Liver (tissue), 9 donors: ENCODE results near the gene GARNL3. TPM values are rescaled to one million over a fixed set of nuclear protein-coding genes. Genes with fewer than 3 reads are reported as not detected.

ENCODE experiments used
- DNase-seq: peaks from one replicate; pipeline ENCODE4 v3.0.0-alpha.2; 2017; ENCODE audit warnings: low spot score
- H3K27ac ChIP-seq, 2 donors: one replicate each; pipeline ENCODE4 v1.7.0; 2013; ENCODE audit warnings: inconsistent platforms in 2 of 2, low read length in 2 of 2, control low read depth in 1 of 2, low read depth in 1 of 2, mild to moderate bottlenecking in 1 of 2
- H3K27me3 ChIP-seq, 4 donors: one replicate each; pipeline versions ENCODE4 v1.6.1 to v1.7.0; 2013; ENCODE audit warnings: low read length in 3 of 4, inconsistent platforms in 1 of 4, mild to moderate bottlenecking in 1 of 4, moderate library complexity in 1 of 4; ENCODE audit not compliant: control insufficient read depth in 4 of 4, insufficient read depth in 4 of 4
- H3K36me3 ChIP-seq, 4 donors: one replicate each; pipeline versions ENCODE4 v1.6.1 to v1.7.0; 2013; ENCODE audit warnings: low read length in 3 of 4, mild to moderate bottlenecking in 3 of 4, low read depth in 1 of 4, moderate library complexity in 1 of 4; ENCODE audit not compliant: control insufficient read depth in 4 of 4, insufficient read depth in 3 of 4
- H3K4me1 ChIP-seq, 4 donors: one replicate each; pipeline versions ENCODE4 v1.6.1 to v1.7.0; 2013; ENCODE audit warnings: low read length in 3 of 4, mild to moderate bottlenecking in 3 of 4, moderate library complexity in 1 of 4; ENCODE audit not compliant: control insufficient read depth in 4 of 4, insufficient read depth in 4 of 4
- H3K4me3 ChIP-seq, 3 donors: one replicate each; pipeline versions ENCODE4 v1.6.1 to v1.7.0; 2013; ENCODE audit warnings: low read length in 3 of 3, control low read depth in 1 of 3, low read depth in 1 of 3, mild to moderate bottlenecking in 1 of 3
- H3K9ac ChIP-seq, 2 donors: one replicate each; pipeline ENCODE4 v1.7.0; 2013; ENCODE audit warnings: low read length in 2 of 2, mild to moderate bottlenecking in 2 of 2, moderate library complexity in 2 of 2, control low read depth in 1 of 2, low read depth in 1 of 2
- H3K9me3 ChIP-seq, 4 donors: one replicate each; pipeline versions ENCODE4 v1.6.1 to v1.7.0; 2013; ENCODE audit warnings: low read length in 3 of 4; ENCODE audit not compliant: control insufficient read depth in 4 of 4
- CTCF ChIP-seq: fragments of 150-350 bp; IDR thresholded peaks from 2 replicates; pipeline ENCODE4 v1.5.1; 2017; ENCODE audit warnings: improper control_type of control experiment, low read depth, low read length; ENCODE audit not compliant: missing input control
- EGR1 ChIP-seq, 2 donors: IDR thresholded peaks; 2 replicates each; pipeline ENCODE4 v1.6.1; 2016 to 2018; ENCODE audit warnings: antibody characterized with exemption in 2 of 2, low read depth in 2 of 2
- FOXA1 ChIP-seq: IDR thresholded peaks from 2 replicates; pipeline ENCODE4 v1.6.1; 2016; ENCODE audit warnings: antibody characterized with exemption
- FOXA2 ChIP-seq: IDR thresholded peaks from 2 replicates; pipeline ENCODE4 v1.6.1; 2016; ENCODE audit warnings: antibody characterized with exemption
- GABPA ChIP-seq, 2 donors: IDR thresholded peaks in 1 of 2; conservative IDR thresholded peaks in 1 of 2; 2 replicates each; pipeline ENCODE4 v1.6.1; 2016; ENCODE audit warnings: antibody characterized with exemption in 2 of 2, mild to moderate bottlenecking in 1 of 2, moderate library complexity in 1 of 2
- HNF4A ChIP-seq, 2 donors: conservative IDR thresholded peaks; 2 replicates each; pipeline ENCODE4 v1.6.1; 2016; ENCODE audit warnings: antibody characterized with exemption in 2 of 2, mild to moderate bottlenecking in 2 of 2
- HNF4G ChIP-seq: IDR thresholded peaks from 2 replicates; pipeline ENCODE4 v1.6.1; 2016; ENCODE audit warnings: antibody characterized with exemption
- JUND ChIP-seq, 2 donors: IDR thresholded peaks; 2 replicates each; pipeline ENCODE4 v1.6.1; 2016; ENCODE audit warnings: antibody characterized with exemption in 2 of 2
- NR2F2 ChIP-seq: IDR thresholded peaks from 2 replicates; pipeline ENCODE4 v1.6.1; 2016; ENCODE audit warnings: antibody characterized with exemption
- RAD21 ChIP-seq, 2 donors: IDR thresholded peaks; 2 replicates each; pipeline ENCODE4 v1.6.1; 2016; ENCODE audit warnings: antibody characterized with exemption in 2 of 2, mild to moderate bottlenecking in 2 of 2
- RXRA ChIP-seq, 2 donors: IDR thresholded peaks; 2 replicates each; pipeline ENCODE4 v1.6.1; 2017 to 2018; ENCODE audit warnings: antibody characterized with exemption in 2 of 2, mild to moderate bottlenecking in 1 of 2
- SP1 ChIP-seq: IDR thresholded peaks from 2 replicates; pipeline ENCODE4 v1.6.1; 2018; ENCODE audit warnings: antibody characterized with exemption, mild to moderate bottlenecking
- TAF1 ChIP-seq: conservative IDR thresholded peaks from 2 replicates; pipeline ENCODE4 v1.6.1; 2016; ENCODE audit warnings: antibody characterized with exemption, mild to moderate bottlenecking
- YY1 ChIP-seq: IDR thresholded peaks from 2 replicates; pipeline ENCODE4 v1.6.1; 2016; ENCODE audit warnings: antibody characterized with exemption, mild to moderate bottlenecking
- ZBTB33 ChIP-seq: IDR thresholded peaks from 2 replicates; pipeline ENCODE4 v1.6.1; 2016; ENCODE audit warnings: antibody characterized with exemption
- polyA plus RNA-seq, 2 donors: library from polyadenylated mRNA; stranded (reverse) in 1 of 2; unstranded in 1 of 2; fragments of 200-250 nt in 1 of 2; fragments of >200 nt in 1 of 2; fragmentation: Nextera tagmentation in 1 of 2; extraction: Ambion mirVana in 1 of 2; gene quantifications; one replicate each; pipeline versions ENCODE4 v1.2.1 to v1.2.3, GENCODE V29; 2013 to 2015
- total RNA-seq, 2 donors: library from RNA; depleted of rRNA; stranded (reverse); fragments of >200 nt; gene quantifications; one replicate each; pipeline ENCODE4 v1.2.3, GENCODE V29; 2014
- TF ChIP-seq, protein P1 (sequence below): IDR thresholded peaks from 2 replicates; pipeline ENCODE4 v1.6.1; 2016; ENCODE audit warnings: antibody characterized with exemption
- TF ChIP-seq, protein P2 (sequence below): IDR thresholded peaks from 2 replicates; pipeline ENCODE4 v1.6.1; 2016; ENCODE audit warnings: antibody characterized with exemption
- TF ChIP-seq, protein P3 (sequence below): IDR thresholded peaks from 2 replicates; pipeline ENCODE4 v1.6.1; 2016; ENCODE audit warnings: antibody characterized with exemption, mild to moderate bottlenecking
- donor health status: healthy.
- donor health status: healthy.
- donor health status: healthy.
- donor health status: healthy.
- donor health status: healthy.

The GARNL3 gene
- total and polyA plus RNA-seq, 4 donors: 0.89 to 6.7 (median 3.5) TPM

- no peaks in the 10 kb centered on the region for H3K36me3 ChIP-seq
- no peak overlapping the region for H3K9ac ChIP-seq
- no peaks in the 10 kb centered on the region for H3K27me3 ChIP-seq
- H3K4me1 ChIP-seq: peaks cover 0 to 3% (median 0%) of the 10 kb centered on the region in 4 donors
- no peak overlapping the region for H3K4me3 ChIP-seq
- TF ChIP-seq, protein P1, sequence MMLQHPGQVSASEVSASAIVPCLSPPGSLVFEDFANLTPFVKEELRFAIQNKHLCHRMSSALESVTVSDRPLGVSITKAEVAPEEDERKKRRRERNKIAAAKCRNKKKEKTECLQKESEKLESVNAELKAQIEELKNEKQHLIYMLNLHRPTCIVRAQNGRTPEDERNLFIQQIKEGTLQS: no peak
- TF ChIP-seq NR2F2 (no peak), ZBTB33 (no peak), HNF4A (conservative IDR thresholded peaks at IDR 0.05) (no peak), EGR1 (IDR thresholded peaks at IDR 0.05; ENCODE audit: low read depth in 2 of 2) (no peak), SP1 (no peak), CTCF (no peak), FOXA2 (no peak), RAD21 (IDR thresholded peaks at IDR 0.05) (no peak), YY1 (no peak), JUND (IDR thresholded peaks at IDR 0.05) (no peak), TAF1 (no peak), RXRA (IDR thresholded peaks at IDR 0.05) (no peak), GABPA (IDR thresholded peaks at IDR 0.05 in 1 of 2, conservative IDR thresholded peaks at IDR 0.05 in 1 of 2) (no peak), FOXA1 (no peak), HNF4G (no peak)
- TF ChIP-seq, protein P2, sequence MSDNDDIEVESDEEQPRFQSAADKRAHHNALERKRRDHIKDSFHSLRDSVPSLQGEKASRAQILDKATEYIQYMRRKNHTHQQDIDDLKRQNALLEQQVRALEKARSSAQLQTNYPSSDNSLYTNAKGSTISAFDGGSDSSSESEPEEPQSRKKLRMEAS: no peak
- TF ChIP-seq, protein P3, sequence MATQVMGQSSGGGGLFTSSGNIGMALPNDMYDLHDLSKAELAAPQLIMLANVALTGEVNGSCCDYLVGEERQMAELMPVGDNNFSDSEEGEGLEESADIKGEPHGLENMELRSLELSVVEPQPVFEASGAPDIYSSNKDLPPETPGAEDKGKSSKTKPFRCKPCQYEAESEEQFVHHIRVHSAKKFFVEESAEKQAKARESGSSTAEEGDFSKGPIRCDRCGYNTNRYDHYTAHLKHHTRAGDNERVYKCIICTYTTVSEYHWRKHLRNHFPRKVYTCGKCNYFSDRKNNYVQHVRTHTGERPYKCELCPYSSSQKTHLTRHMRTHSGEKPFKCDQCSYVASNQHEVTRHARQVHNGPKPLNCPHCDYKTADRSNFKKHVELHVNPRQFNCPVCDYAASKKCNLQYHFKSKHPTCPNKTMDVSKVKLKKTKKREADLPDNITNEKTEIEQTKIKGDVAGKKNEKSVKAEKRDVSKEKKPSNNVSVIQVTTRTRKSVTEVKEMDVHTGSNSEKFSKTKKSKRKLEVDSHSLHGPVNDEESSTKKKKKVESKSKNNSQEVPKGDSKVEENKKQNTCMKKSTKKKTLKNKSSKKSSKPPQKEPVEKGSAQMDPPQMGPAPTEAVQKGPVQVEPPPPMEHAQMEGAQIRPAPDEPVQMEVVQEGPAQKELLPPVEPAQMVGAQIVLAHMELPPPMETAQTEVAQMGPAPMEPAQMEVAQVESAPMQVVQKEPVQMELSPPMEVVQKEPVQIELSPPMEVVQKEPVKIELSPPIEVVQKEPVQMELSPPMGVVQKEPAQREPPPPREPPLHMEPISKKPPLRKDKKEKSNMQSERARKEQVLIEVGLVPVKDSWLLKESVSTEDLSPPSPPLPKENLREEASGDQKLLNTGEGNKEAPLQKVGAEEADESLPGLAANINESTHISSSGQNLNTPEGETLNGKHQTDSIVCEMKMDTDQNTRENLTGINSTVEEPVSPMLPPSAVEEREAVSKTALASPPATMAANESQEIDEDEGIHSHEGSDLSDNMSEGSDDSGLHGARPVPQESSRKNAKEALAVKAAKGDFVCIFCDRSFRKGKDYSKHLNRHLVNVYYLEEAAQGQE: no peak
- DNase-seq: no peak
- H3K9me3 ChIP-seq: no peaks in the 10 kb centered on the region
- no peak overlapping the region for H3K27ac ChIP-seq
These were observed 8.9 kb upstream of the GARNL3 start for GRCh38 chr9:127255692-127256091.
